Breast epithelium (tissue), 3 donors: ENCODE measurements around the gene DENND1C.
A peak's percentile ranks its signal among the peaks of the same experiment; 100 is the strongest.

Source experiments
- CTCF ChIP-seq, 3 donors: fragments of 450-650 bp; IDR thresholded peaks; one replicate each; pipeline ENCODE4 v1.5.1; 2016 to 2017; ENCODE audit warnings: antibody characterized with exemption in 3 of 3, mild to moderate bottlenecking in 3 of 3, moderate library complexity in 3 of 3
- POLR2A ChIP-seq: fragments of 450-650 bp; IDR thresholded peaks from one replicate; pipeline ENCODE4 v1.6.1; 2016; ENCODE audit warnings: antibody characterized with exemption, mild to moderate bottlenecking, moderate library complexity
- POLR2AphosphoS5 ChIP-seq, 3 donors: sonication (generic); formaldehyde crosslinking; IDR thresholded peaks; one replicate each; pipeline ENCODE4 v1.6.1; 2017; ENCODE audit warnings: antibody characterized with exemption in 3 of 3

GRCh38 chr19:6464070-6464873 is 17.3 kb downstream of the DENND1C start, which contains the start of gene CRB3:
- no peak for TF ChIP-seq CTCF (IDR thresholded peaks at IDR 0.05)
- TF ChIP-seq POLR2A = no peak
- TF ChIP-seq POLR2AphosphoS5 (IDR thresholded peaks at IDR 0.05) = peak in 1 of 3 donors; percentile 86
